Upper lobe of left lung (tissue), 4 donors: ENCODE data around the gene LRRC8B.

ENCODE experiments used
- EP300 ChIP-seq, 4 donors: sonication (generic); formaldehyde crosslinking; IDR thresholded peaks; one replicate each; pipeline ENCODE4 v1.5.1; 2017; ENCODE audit warnings: antibody characterized with exemption in 4 of 4, control low read depth in 2 of 4
- POLR2A ChIP-seq, 4 donors: fragments of 450-650 bp; IDR thresholded peaks; one replicate each; pipeline ENCODE4 v1.5.1; 2016 to 2017; ENCODE audit warnings: antibody characterized with exemption in 4 of 4, mild to moderate bottlenecking in 2 of 4
- POLR2AphosphoS5 ChIP-seq, 2 donors: sonication (generic); formaldehyde crosslinking; IDR thresholded peaks; one replicate each; pipeline ENCODE4 v1.5.1; 2017; ENCODE audit warnings: antibody characterized with exemption in 2 of 2
- TF ChIP-seq, protein P1 (sequence below), 6 experiments: fragments of 450-650 bp in 4 of 6; fragments of 200-600 bp in 2 of 6; sonication (generic) in 2 of 6; IDR thresholded peaks; one replicate each; pipeline ENCODE4 v1.5.1; 2016 to 2019; ENCODE audit warnings: antibody characterized with exemption in 6 of 6

GRCh38 chr1:89487972-89488371 lies 36.7 kb upstream of the LRRC8B start:
- TF ChIP-seq EP300 (IDR thresholded peaks at IDR 0.05) (no peak), POLR2A (IDR thresholded peaks at IDR 0.05) (no peak), POLR2AphosphoS5 (IDR thresholded peaks at IDR 0.05) (no peak)
- TF ChIP-seq, protein P1, sequence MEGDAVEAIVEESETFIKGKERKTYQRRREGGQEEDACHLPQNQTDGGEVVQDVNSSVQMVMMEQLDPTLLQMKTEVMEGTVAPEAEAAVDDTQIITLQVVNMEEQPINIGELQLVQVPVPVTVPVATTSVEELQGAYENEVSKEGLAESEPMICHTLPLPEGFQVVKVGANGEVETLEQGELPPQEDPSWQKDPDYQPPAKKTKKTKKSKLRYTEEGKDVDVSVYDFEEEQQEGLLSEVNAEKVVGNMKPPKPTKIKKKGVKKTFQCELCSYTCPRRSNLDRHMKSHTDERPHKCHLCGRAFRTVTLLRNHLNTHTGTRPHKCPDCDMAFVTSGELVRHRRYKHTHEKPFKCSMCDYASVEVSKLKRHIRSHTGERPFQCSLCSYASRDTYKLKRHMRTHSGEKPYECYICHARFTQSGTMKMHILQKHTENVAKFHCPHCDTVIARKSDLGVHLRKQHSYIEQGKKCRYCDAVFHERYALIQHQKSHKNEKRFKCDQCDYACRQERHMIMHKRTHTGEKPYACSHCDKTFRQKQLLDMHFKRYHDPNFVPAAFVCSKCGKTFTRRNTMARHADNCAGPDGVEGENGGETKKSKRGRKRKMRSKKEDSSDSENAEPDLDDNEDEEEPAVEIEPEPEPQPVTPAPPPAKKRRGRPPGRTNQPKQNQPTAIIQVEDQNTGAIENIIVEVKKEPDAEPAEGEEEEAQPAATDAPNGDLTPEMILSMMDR (IDR thresholded peaks at IDR 0.05), result no peak
